Breast epithelium (tissue), 4 donors: ENCODE data around the gene SAC3D1. TPM values are rescaled to one million over a fixed set of nuclear protein-coding genes. Genes with fewer than 3 reads are reported as not detected.

Experiments
- DNase-seq, 2 donors: peaks; one replicate each; pipeline ENCODE4 v3.0.0-alpha.2; 2019; ENCODE audit warnings: low spot score in 2 of 2
- H3K27ac ChIP-seq, 2 donors: fragments of 200-600 bp; sonication (generic) in 1 of 2; one replicate each; pipeline ENCODE4 v1.5.1; 2016 to 2019; ENCODE audit warnings: mild to moderate bottlenecking in 1 of 2
- H3K27me3 ChIP-seq, 2 donors: fragments of 200-600 bp; sonication (generic) in 1 of 2; one replicate each; pipeline versions ENCODE4 v1.5.1 to v1.6.0; 2017 to 2019; ENCODE audit warnings: control low read depth in 1 of 2, mild to moderate bottlenecking in 1 of 2
- H3K36me3 ChIP-seq: fragments of 200-600 bp; one replicate; pipeline ENCODE4 v1.5.1; 2019
- H3K4me1 ChIP-seq, 2 donors: fragments of 200-600 bp; sonication (generic); one replicate each; pipeline ENCODE4 v1.5.1; 2016 to 2019; ENCODE audit warnings: control low read depth in 1 of 2
- H3K4me3 ChIP-seq, 3 donors: fragments of 200-600 bp; sonication (generic); 1 replicate in 2 of 3; 2 replicates in 1 of 3; pipeline ENCODE4 v1.5.1; 2016 to 2019; ENCODE audit warnings: mild to moderate bottlenecking in 3 of 3, moderate library complexity in 2 of 3
- H3K9me3 ChIP-seq, 2 donors: fragments of 200-600 bp; sonication (generic) in 1 of 2; one replicate each; pipeline ENCODE4 v1.5.1; 2016 to 2019; ENCODE audit warnings: control low read depth in 1 of 2
- CTCF ChIP-seq, 3 donors: fragments of 450-650 bp; IDR thresholded peaks; one replicate each; pipeline ENCODE4 v1.5.1; 2016 to 2017; ENCODE audit warnings: antibody characterized with exemption in 3 of 3, mild to moderate bottlenecking in 3 of 3, moderate library complexity in 3 of 3
- POLR2A ChIP-seq: fragments of 450-650 bp; IDR thresholded peaks from one replicate; pipeline ENCODE4 v1.6.1; 2016; ENCODE audit warnings: antibody characterized with exemption, mild to moderate bottlenecking, moderate library complexity
- POLR2AphosphoS5 ChIP-seq, 3 donors: sonication (generic); formaldehyde crosslinking; IDR thresholded peaks; one replicate each; pipeline ENCODE4 v1.6.1; 2017; ENCODE audit warnings: antibody characterized with exemption in 3 of 3
- intact Hi-C: fragments of 100-400 bp; cut with DNase I; formaldehyde crosslinking; loops from one replicate; pipeline ENCODE4 v1.15.1; 2023; ENCODE audit warnings: low total_unique reads
- total RNA-seq, 3 donors: library from RNA; depleted of rRNA; stranded (reverse); fragments of >200 nt; gene quantifications; one replicate each; pipeline ENCODE4 v1.1.0, GENCODE V29; 2016

Gene SAC3D1
- total RNA-seq, 3 donors from 2014 or later = 7.5 to 9.2 (median 7.5) TPM

- no peaks in the 10 kb centered on the region for H3K36me3 ChIP-seq
- intact Hi-C loops = no loop called here
- peaks cover 4 to 5% of the 10 kb centered on the region in 2 donors for H3K4me1 ChIP-seq
- no peak overlapping the region for H3K4me3 ChIP-seq
- no peak overlapping the region for H3K27ac ChIP-seq
- no peaks in the 10 kb centered on the region for H3K9me3 ChIP-seq
- no peak for TF ChIP-seq CTCF (IDR thresholded peaks at IDR 0.05)
- H3K27me3 ChIP-seq = no peaks in the 10 kb centered on the region
- DNase-seq = no peak
These were observed 3.0 kb downstream of the SAC3D1 start for GRCh38 chr11:65043881-65044501.

DNA sequence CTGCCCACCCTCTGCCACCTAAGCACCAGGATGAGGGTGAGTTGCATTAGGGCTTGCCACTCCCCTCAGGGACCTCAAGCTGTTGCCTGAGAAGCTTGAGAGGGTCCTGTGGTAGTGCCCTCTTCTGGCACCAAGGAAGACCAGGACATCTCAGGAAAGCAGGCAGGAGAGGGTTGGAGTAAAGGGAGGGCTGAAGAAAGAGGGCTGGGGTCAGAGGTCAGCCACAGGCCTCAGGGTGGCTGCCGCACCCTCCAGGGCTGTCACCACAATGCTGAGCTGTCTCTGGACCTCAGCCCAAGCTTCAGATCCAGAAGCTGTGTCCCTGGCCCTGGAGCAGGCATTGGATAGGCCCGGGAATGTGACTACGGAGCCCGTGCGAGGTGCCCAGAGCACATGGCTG lies 4.1 kb downstream of the SAC3D1 start:
- no peak for DNase-seq
- Histone ChIP-seq H3K4me3 (no peak overlapping the region), H3K27me3 (no peaks in the 10 kb centered on the region), H3K9me3 (no peaks in the 10 kb centered on the region), H3K36me3 (no peaks in the 10 kb centered on the region), H3K4me1 (peaks cover 4 to 5% of the 10 kb centered on the region in 2 donors), H3K27ac (no peak overlapping the region)
- intact Hi-C loops = no loop called here
- no peak for TF ChIP-seq POLR2AphosphoS5 (IDR thresholded peaks at IDR 0.05)
- no peak for TF ChIP-seq CTCF (IDR thresholded peaks at IDR 0.05)
- no peak for TF ChIP-seq POLR2A

- Histone ChIP-seq H3K4me1 (peaks cover 4 to 5% of the 10 kb centered on the region in 2 donors), H3K4me3 (no peak overlapping the region), H3K36me3 (no peaks in the 10 kb centered on the region), H3K9me3 (no peaks in the 10 kb centered on the region), H3K27me3 (no peaks in the 10 kb centered on the region), H3K27ac (no peak overlapping the region)
- intact Hi-C loops = no loop called here
- TF ChIP-seq POLR2A (no peak), POLR2AphosphoS5 (IDR thresholded peaks at IDR 0.05) (no peak), CTCF (IDR thresholded peaks at IDR 0.05) (no peak)
- no peak for DNase-seq
These were observed 4.7 kb downstream of the SAC3D1 start for GRCh38 chr11:65045728-65046127.

- peak overlapping the region; percentile 42 to 80 for H3K27ac ChIP-seq
- H3K4me3 ChIP-seq = peak overlapping the region; percentile 47 to 82 (median 56)
- no peaks in the 10 kb centered on the region for H3K9me3 ChIP-seq
- no peaks in the 10 kb centered on the region for H3K27me3 ChIP-seq
- no peak for DNase-seq
- no peaks in the 10 kb centered on the region for H3K36me3 ChIP-seq
- no peak for TF ChIP-seq CTCF (IDR thresholded peaks at IDR 0.05)
- TF ChIP-seq POLR2AphosphoS5 (IDR thresholded peaks at IDR 0.05) = no peak
- no peak for TF ChIP-seq POLR2A
- intact Hi-C loops = no loop called here
- peaks cover 0 to 4% of the 10 kb centered on the region in 2 donors for H3K4me1 ChIP-seq
These were observed 6.8 kb downstream of the SAC3D1 start for GRCh38 chr11:65047581-65048422.

GRCh38 chr11:65051398-65051858 lies 10.4 kb downstream of the SAC3D1 start:
- H3K4me3 ChIP-seq = no peak overlapping the region
- H3K27ac ChIP-seq = no peak overlapping the region
- H3K27me3 ChIP-seq = no peaks in the 10 kb centered on the region
- H3K4me1 ChIP-seq = peaks cover 0 to 4% of the 10 kb centered on the region in 2 donors
- no peak for TF ChIP-seq POLR2AphosphoS5 (IDR thresholded peaks at IDR 0.05)
- TF ChIP-seq POLR2A = no peak
- TF ChIP-seq CTCF (IDR thresholded peaks at IDR 0.05) = no peak
- no peaks in the 10 kb centered on the region for H3K36me3 ChIP-seq
- intact Hi-C loops = no loop called here
- H3K9me3 ChIP-seq = no peaks in the 10 kb centered on the region
- no peak for DNase-seq
